Omental fat pad (tissue), 4 donors: ENCODE results near the gene ITPR2. TPM values are rescaled to one million over a fixed set of nuclear protein-coding genes. Genes with fewer than 3 reads are reported as not detected.

Experiments used
- ATAC-seq: fragments of 150-250 bp; one replicate; pipeline ENCODE4 v1.9.1; 2016; ENCODE audit warnings: mild to moderate bottlenecking, moderate library complexity; ENCODE audit not compliant: low FRiP score
- DNase-seq: peaks from one replicate; pipeline ENCODE4 v3.0.0-alpha.2; 2019; ENCODE audit warnings: low spot score
- CTCF ChIP-seq, 3 donors: fragments of 450-650 bp; IDR thresholded peaks; one replicate each; pipeline ENCODE4 v1.5.1; 2016 to 2017; ENCODE audit warnings: antibody characterized with exemption in 3 of 3, mild to moderate bottlenecking in 3 of 3, moderate library complexity in 2 of 3
- total RNA-seq, 4 donors: library from RNA; depleted of rRNA; stranded (reverse); fragments of >200 nt; gene quantifications; one replicate each; pipeline ENCODE4 v1.1.0, GENCODE V29; 2016

The ITPR2 gene
- total RNA-seq, 4 donors from 2014 or later = 39.0 to 62.9 (median 47.4) TPM

GRCh38 chr12:26748412-26748740 lies 84.6 kb downstream of the ITPR2 start:
- DNase-seq (no peak), ATAC-seq (no peak)
- TF ChIP-seq CTCF (IDR thresholded peaks at IDR 0.05) = no peak

- no peak for TF ChIP-seq CTCF (IDR thresholded peaks at IDR 0.05)
- ATAC-seq = peak; percentile 67
- DNase-seq = no peak
Observed at GRCh38 chr12:26746121-26746714, 86.8 kb downstream of the ITPR2 start.

- ATAC-seq (no peak), DNase-seq (no peak)
- TF ChIP-seq CTCF (IDR thresholded peaks at IDR 0.05) = no peak
Observed at GRCh38 chr12:26744697-26745440, 88.1 kb downstream of the ITPR2 start.

GRCh38 chr12:26744042-26744626 lies 88.9 kb downstream of the ITPR2 start:
- DNase-seq (no peak), ATAC-seq (no peak)
- no peak for TF ChIP-seq CTCF (IDR thresholded peaks at IDR 0.05)

GRCh38 chr12:26741584-26742227 lies 91.3 kb downstream of the ITPR2 start:
- DNase-seq = no peak
- no peak for ATAC-seq
- TF ChIP-seq CTCF (IDR thresholded peaks at IDR 0.05) = no peak

GRCh38 chr12:26740991-26741390 lies 92.0 kb downstream of the ITPR2 start:
- TF ChIP-seq CTCF (IDR thresholded peaks at IDR 0.05) = no peak
- DNase-seq (no peak), ATAC-seq (no peak)
